Heart left ventricle (tissue), 16 donors: Measurements from ENCODE around the gene PGLYRP2. TPM values are rescaled to one million over a fixed set of nuclear protein-coding genes. Genes with fewer than 3 reads are reported as not detected.

ENCODE experiments used
- ATAC-seq, 4 donors: fragments of 200-7000 bp; cut with Tn5 transposase; one replicate each; pipeline ENCODE4 v1.9.1; 2020 to 2022; ENCODE audit warnings: moderate library complexity in 4 of 4, mild to moderate bottlenecking in 3 of 4, moderate number of reproducible peaks in 1 of 4
- DNase-seq, 5 donors: peaks; one replicate each; pipeline ENCODE4 v3.0.0-alpha.2; 2020
- H3K27ac ChIP-seq, 12 donors: fragments of 200-600 bp; sonication (generic) in 4 of 12; one replicate each; pipeline versions ENCODE4 v1.5.0 to v1.8.0; 2016 to 2022; ENCODE audit warnings: mild to moderate bottlenecking in 2 of 12
- H3K27me3 ChIP-seq, 9 donors: fragments of 200-600 bp; sonication (generic) in 2 of 9; one replicate each; pipeline versions ENCODE4 v1.5.1 to v1.8.0; 2016 to 2022; ENCODE audit warnings: mild to moderate bottlenecking in 3 of 9
- H3K36me3 ChIP-seq, 9 donors: fragments of 200-600 bp; sonication (generic) in 2 of 9; one replicate each; pipeline versions ENCODE4 v1.5.0 to v1.8.0; 2018 to 2022; ENCODE audit warnings: mild to moderate bottlenecking in 2 of 9
- H3K4me1 ChIP-seq, 12 donors: fragments of 200-600 bp; sonication (generic) in 4 of 12; one replicate each; pipeline versions ENCODE4 v1.5.0 to v1.8.0; 2016 to 2022; ENCODE audit warnings: mild to moderate bottlenecking in 3 of 12
- H3K4me3 ChIP-seq, 12 donors: fragments of 200-600 bp; sonication (generic) in 4 of 12; one replicate each; pipeline versions ENCODE4 v1.5.0 to v1.8.0; 2017 to 2022; ENCODE audit warnings: mild to moderate bottlenecking in 9 of 12, moderate library complexity in 4 of 12
- H3K9me3 ChIP-seq, 12 donors: fragments of 200-600 bp; sonication (generic) in 4 of 12; one replicate each; pipeline versions ENCODE4 v1.5.0 to v1.8.0; 2016 to 2022; ENCODE audit warnings: mild to moderate bottlenecking in 1 of 12
- POLR2A ChIP-seq, 2 donors: fragments of 450-650 bp; IDR thresholded peaks; one replicate each; pipeline ENCODE4 v1.6.1; 2017; ENCODE audit warnings: antibody characterized with exemption in 2 of 2, mild to moderate bottlenecking in 2 of 2, moderate library complexity in 2 of 2
- WGBS, 4 donors: extraction: QIAGEN DNeasy Blood & Tissue Kit in 2 of 4; methylation state at CpG; one replicate each; pipeline versions ENCODE4 v1.1.5 to v1.1.7; 2013 to 2018; 5-methylcytosine and 5-hydroxymethylcytosine counted together
- intact Hi-C, 10 donors: fragments of 100-400 bp; cut with DNase I; formaldehyde crosslinking; loops; one replicate each; pipeline versions ENCODE4 v1.11.1 to v1.14.2; 2022
- polyA plus RNA-seq, 2 donors: library from polyadenylated mRNA; stranded (reverse); fragments of 200-250 nt; gene quantifications; one replicate each; pipeline ENCODE4 v1.2.3, GENCODE V29; 2013
- total RNA-seq, 9 donors: library from RNA; depleted of rRNA in 2 of 9; stranded (reverse); fragments of >200 nt in 2 of 9; fragmentation: NEBNext Ultra II Directional in 3 of 9; extraction: Animal tissue kit (Norgen Biotek cat#: 25700) in 3 of 9; gene quantifications; one replicate each; pipeline versions ENCODE4 v1.1.0 to v1.2.4, GENCODE V29; 2016 to 2023
- TF ChIP-seq, protein P1 (sequence below), 12 donors: fragments of 200-600 bp; sonication (generic) in 4 of 12; IDR thresholded peaks; one replicate each; pipeline versions ENCODE4 v1.5.0 to v1.8.0; 2018 to 2022; ENCODE audit warnings: antibody characterized with exemption in 12 of 12, mild to moderate bottlenecking in 5 of 12
- donor health status: ischemic (EF 13 %, LVEDD 7.1; RV severe dilation, severe dysfunction).
- donor health status: healthy with polysubstance abuse.
- donor health status: DM: no; HTN: yes; CAD: no.
- donor health status: DM: no; HTN: no; CAD: no.
- donor health status: ischemic (EF 25% LVEDD 6.9; RV normal size, moderate dysfunction).
- donor health status: ischemic (EF 25% LVEDD 5.7; RV mildly dilated, moderate dysfunction).
- donor health status: healthy.
- donor health status: DM: yes; HTN: yes; CAD: no.
- donor health status: ischemic (EF 35%, LVEDD 5.7; RV mildly dilated, moderate dysfunction).
- donor health status: nonischemic (EF 11% LVEDD 7.7; RV severe dilation, severe dysfunction).
- donor health status: DM: yes; HTN: yes; CAD: no.
- donor health status: PGD.
- donor health status: ischemic (EF 29% LVEDD 5.4; RV normal size, mild dysfunction).
- donor health status: nonischemic (EF 23%, LVEDD 6.1; RV moderate dilation, normal function).

The PGLYRP2 gene
- total and polyA plus RNA-seq, 11 donors = not detected

DNA sequence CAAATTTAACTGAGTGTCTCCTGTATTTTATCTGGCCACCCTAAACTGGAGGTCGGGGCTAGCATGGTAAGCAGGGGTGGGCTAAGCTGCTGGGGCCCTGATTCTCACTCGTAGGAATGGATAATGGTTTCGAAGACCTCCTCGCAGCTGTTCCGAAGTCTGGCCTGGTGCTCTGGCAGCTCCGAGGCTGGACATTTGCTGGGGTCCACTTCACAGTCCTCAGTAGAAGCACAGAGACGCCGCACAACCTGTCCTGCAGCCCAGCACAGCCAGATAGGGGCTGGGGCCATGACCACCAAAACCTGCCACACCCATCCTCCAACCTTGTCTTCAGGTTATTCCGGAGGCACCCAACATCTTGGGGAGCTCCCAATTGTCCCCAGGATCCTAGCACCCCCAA lies 23.3 kb downstream of the PGLYRP2 start:
- Histone ChIP-seq H3K36me3 (peaks cover 0 to 23% (median 0%) of the 10 kb centered on the region in 9 donors), H3K4me3 (no peak overlapping the region), H3K27me3 (peaks cover 12 to 46% (median 27%) of the 10 kb centered on the region in 9 donors), H3K27ac (no peak overlapping the region), H3K4me1 (peaks cover 3 to 30% (median 12%) of the 10 kb centered on the region in 12 donors), H3K9me3 (no peaks in the 10 kb centered on the region)
- intact Hi-C loops = loop anchor here in 6 of 10 donors (5.0 to 10.0 kb wide), 3 partner anchors 99 to 279 kb away; no protein-coding TSS in a partner anchor
- TF ChIP-seq POLR2A (IDR thresholded peaks at IDR 0.05) = no peak
- TF ChIP-seq, protein P1, sequence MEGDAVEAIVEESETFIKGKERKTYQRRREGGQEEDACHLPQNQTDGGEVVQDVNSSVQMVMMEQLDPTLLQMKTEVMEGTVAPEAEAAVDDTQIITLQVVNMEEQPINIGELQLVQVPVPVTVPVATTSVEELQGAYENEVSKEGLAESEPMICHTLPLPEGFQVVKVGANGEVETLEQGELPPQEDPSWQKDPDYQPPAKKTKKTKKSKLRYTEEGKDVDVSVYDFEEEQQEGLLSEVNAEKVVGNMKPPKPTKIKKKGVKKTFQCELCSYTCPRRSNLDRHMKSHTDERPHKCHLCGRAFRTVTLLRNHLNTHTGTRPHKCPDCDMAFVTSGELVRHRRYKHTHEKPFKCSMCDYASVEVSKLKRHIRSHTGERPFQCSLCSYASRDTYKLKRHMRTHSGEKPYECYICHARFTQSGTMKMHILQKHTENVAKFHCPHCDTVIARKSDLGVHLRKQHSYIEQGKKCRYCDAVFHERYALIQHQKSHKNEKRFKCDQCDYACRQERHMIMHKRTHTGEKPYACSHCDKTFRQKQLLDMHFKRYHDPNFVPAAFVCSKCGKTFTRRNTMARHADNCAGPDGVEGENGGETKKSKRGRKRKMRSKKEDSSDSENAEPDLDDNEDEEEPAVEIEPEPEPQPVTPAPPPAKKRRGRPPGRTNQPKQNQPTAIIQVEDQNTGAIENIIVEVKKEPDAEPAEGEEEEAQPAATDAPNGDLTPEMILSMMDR (IDR thresholded peaks at IDR 0.05) = no peak
- 88 to 93% (median 91%) methylated on average over 9 of the region's 9 CpGs for WGBS, 4 donors
- DNase-seq = no peak
- ATAC-seq = no peak

DNA sequence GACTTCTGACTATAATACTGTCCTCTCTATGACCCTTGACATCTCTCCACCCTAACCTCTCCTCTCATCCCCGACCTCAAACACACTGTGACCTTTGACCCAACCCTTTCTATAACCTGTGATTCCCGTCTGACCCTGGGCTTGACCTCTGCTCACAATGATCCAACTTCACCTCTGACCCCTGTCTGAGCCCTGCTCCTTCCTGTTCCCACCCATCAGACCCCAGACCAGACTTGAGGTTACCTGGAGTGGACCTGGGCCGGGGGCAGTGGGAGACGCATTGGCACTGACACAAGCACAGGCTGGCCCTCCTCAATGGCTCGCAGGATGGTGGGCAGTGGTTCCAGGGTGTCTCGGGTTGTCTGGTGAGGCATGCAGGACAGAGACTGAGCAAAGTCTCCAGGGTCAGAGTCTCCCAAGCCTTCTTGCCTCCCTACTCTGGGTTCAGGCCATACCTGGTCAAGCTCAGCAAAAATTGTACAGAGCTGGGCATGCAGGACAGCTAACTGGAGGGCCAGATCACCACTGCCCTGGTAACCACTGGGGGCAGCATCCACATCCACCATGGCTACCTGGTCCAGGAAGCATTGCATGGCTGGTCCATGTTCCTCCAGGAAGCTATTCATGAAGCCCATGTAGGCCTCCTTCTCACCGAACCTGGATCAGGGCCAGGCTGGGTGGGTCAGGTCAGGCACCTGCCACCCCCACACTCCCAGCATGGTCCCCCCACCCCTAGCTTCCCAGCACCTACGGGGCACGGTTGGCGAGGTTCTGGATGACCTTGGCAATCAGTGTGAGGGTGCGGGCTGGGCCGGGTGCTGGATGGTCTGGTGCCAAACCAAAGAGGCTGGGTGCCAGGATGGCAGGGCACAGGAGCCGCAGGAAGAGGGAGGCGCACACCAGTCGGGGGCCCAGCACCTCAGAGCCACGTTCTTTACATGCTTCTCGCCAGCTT lies 25.1 kb downstream of the PGLYRP2 start:
- H3K27ac ChIP-seq = no peak overlapping the region
- TF ChIP-seq POLR2A (IDR thresholded peaks at IDR 0.05) = no peak
- TF ChIP-seq, protein P1 (IDR thresholded peaks at IDR 0.05) = peak in 4 of 12 donors; percentile 9 to 15 (median 13)
- peaks cover 3 to 33% (median 14%) of the 10 kb centered on the region in 12 donors for H3K4me1 ChIP-seq
- peaks cover 12 to 46% (median 27%) of the 10 kb centered on the region in 9 donors for H3K27me3 ChIP-seq
- no peak overlapping the region for H3K4me3 ChIP-seq
- H3K9me3 ChIP-seq = no peaks in the 10 kb centered on the region
- DNase-seq (peak in 1 of 5 donors; percentile 10), ATAC-seq (no peak)
- intact Hi-C loops = loop anchor here in 6 of 10 donors (2.0 to 10.0 kb wide), 6 partner anchors 77 to 189 kb away; partner anchors contain the start of genes AKAP8 (in 1 of the 6) and BRD4 (in 1 of the 6)
- whole genome bisulfite sequencing, 4 donors = 79 to 86% (median 82%) methylated on average over 15 to 17 of the region's 17 CpGs
- H3K36me3 ChIP-seq = peaks cover 0 to 23% (median 0%) of the 10 kb centered on the region in 9 donors

DNA sequence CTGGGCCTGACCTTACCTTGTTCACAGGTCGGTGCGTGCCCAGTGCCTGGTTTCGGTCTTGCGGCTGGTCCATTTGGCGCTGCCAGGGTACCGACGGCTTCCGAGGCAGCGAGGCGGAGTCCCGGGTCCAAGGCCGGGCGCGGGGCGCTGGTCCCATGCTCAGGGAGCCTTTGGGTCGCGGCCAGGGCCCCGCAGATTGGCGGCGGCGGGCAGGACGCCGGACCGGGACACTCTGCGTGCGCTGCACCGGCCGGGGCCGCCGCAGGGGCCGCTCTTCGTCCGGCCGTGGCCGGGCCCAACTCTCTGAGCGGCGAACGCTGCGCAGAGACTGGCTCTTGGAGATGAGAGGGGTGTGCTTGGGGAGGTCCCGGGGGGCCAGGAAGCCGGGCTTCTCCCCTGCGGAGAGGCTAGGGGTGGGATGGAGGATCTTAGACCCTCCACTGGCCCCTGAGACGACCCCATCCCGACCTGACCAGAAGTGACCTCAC lies 26.2 kb downstream of the PGLYRP2 start:
- 3 to 11% (median 8%) methylated on average over 15 to 44 of the region's 44 CpGs for WGBS, 4 donors
- H3K4me3 ChIP-seq = peak overlapping the region; percentile 21 to 65 (median 52)
- H3K36me3 ChIP-seq = peaks cover 0 to 18% (median 0%) of the 10 kb centered on the region in 9 donors
- intact Hi-C loops = loop anchor here in 6 of 10 donors (2.0 to 10.0 kb wide), 6 partner anchors 76 to 188 kb away; partner anchors contain the start of genes AKAP8 (in 1 of the 6) and BRD4 (in 1 of the 6)
- no peak for TF ChIP-seq POLR2A (IDR thresholded peaks at IDR 0.05)
- TF ChIP-seq, protein P1 (IDR thresholded peaks at IDR 0.05) = peak in 11 of 12 donors; percentile 11 to 50 (median 30)
- DNase-seq = peak in 3 of 5 donors; percentile 11 to 71 (median 55)
- peaks cover 9 to 42% (median 26%) of the 10 kb centered on the region in 9 donors for H3K27me3 ChIP-seq
- H3K9me3 ChIP-seq = no peaks in the 10 kb centered on the region
- peaks cover 3 to 38% (median 22%) of the 10 kb centered on the region in 12 donors for H3K4me1 ChIP-seq
- H3K27ac ChIP-seq = peak overlapping the region in 11 of 12 donors; percentile 44 to 81 (median 60)
- ATAC-seq = peak in 2 of 4 donors; percentile 4 to 45
